Measurements from ENCODE around the gene REPIN1. TPM values are rescaled to one million over a fixed set of nuclear protein-coding genes. Genes with fewer than 3 reads are reported as not detected.

REPIN1 gene
- total RNA-seq, 1 experiment from 2014 or later: 106 TPM

DNA sequence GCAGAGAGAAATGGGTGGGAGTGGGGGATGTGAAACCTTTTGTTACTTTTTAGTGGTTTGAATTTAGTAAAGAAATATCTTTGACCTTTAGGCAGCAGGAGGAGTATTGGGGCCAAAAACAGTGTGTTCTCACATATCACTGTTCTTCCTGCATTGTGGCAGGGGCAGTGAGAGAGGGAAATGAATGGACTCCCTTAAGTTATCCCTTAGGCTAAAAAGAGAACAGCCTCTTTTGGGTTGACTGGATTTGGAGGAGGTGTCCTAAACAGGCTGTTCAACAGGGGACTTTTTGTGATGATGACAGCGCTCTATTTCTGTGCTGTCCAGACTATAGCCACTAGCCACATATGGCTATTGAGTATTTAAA lies 32.8 kb downstream of the REPIN1 start:
- peaks cover 71 to 73% of the 10 kb centered on the region in 2 experiments for H3K4me1 Mint-ChIP-seq
- Histone ChIP-seq H3K23ac (ENCODE audit: insufficient read length, low read depth, low read length) (no peak overlapping the region), H2AFZ (ENCODE audit: low read length) (no peak overlapping the region), H3K18ac (ENCODE audit: insufficient read length, low read depth, low read length) (peak overlapping the region; percentile 94), H4K20me1 (ENCODE audit: control insufficient read depth, insufficient read depth, insufficient read length) (no peaks in the 10 kb centered on the region), H4K5ac (ENCODE audit: insufficient read length, low read depth, low read length) (no peak overlapping the region), H3K79me2 (ENCODE audit: insufficient read depth, low read length) (no peaks in the 10 kb centered on the region), H4K8ac (replicated peaks; ENCODE audit: insufficient read length, low read depth, low read length) (no peak overlapping the region), H3K27ac (ENCODE audit: insufficient read length, low read depth, low read length) (peak overlapping the region; percentile 91), H3K56ac (ENCODE audit: insufficient read length, low read depth, low read length) (no peak overlapping the region), H3K9me3 (ENCODE audit: control insufficient read depth, low read depth, low read length) (no peaks in the 10 kb centered on the region), H3K79me1 (ENCODE audit: insufficient read depth, low read depth, low read length, poor library complexity, severe bottlenecking) (no peaks in the 10 kb centered on the region), H3K4me2 (ENCODE audit: insufficient read depth, insufficient read length, low read length) (peak overlapping the region; percentile 0), H4K91ac (ENCODE audit: insufficient read length, low read depth, low read length) (no peak overlapping the region), H2BK12ac (ENCODE audit: insufficient read length, low read depth, low read length) (no peak overlapping the region), H3T11ph (ENCODE audit: low read length) (no peak overlapping the region), H3K23me2 (ENCODE audit: insufficient read length, low read depth, low read length, poor library complexity, severe bottlenecking) (peaks cover 8% of the 10 kb centered on the region), H2BK20ac (ENCODE audit: low read depth, low read length, poor library complexity, severe bottlenecking) (no peak overlapping the region), H3K14ac (ENCODE audit: insufficient read depth, low read length) (peak overlapping the region; percentile 72; the same call in 1 of the 2 replicates), H2BK5ac (ENCODE audit: insufficient read length, low read length) (no peak overlapping the region), H3K9ac (ENCODE audit: extremely low read depth, insufficient read length, low read length) (no peak overlapping the region), H2AK5ac (ENCODE audit: insufficient read length, low read length) (peak overlapping the region; percentile 43), H3K27me3 (ENCODE audit: insufficient read depth, low read length) (no peaks in the 10 kb centered on the region), H2BK15ac (ENCODE audit: low read depth, low read length) (no peak overlapping the region), H3K4me1 (ENCODE audit: insufficient read depth, low read length) (peaks cover 44% of the 10 kb centered on the region), H3K4ac (ENCODE audit: low read depth, low read length) (0 out of 2 replicates have a peak overlapping the region, but pooled peaks have one; percentile 90), H2BK120ac (ENCODE audit: low read depth, low read length, poor library complexity, severe bottlenecking) (no peak overlapping the region)
- peak overlapping the region; percentile 99 for H3K27ac Mint-ChIP-seq
- WGBS (ENCODE audit: extremely low coverage, insufficient read length, low lambda C conversion rate): no CpG with 5 or more reads among the region's 1 CpG
- no peak for DNase-seq
- H3K9me3 Mint-ChIP-seq: no peaks in the 10 kb centered on the region; a peak in 1 of 5 replicates
- peaks cover 13 to 20% (median 13%) of the 10 kb centered on the region in 3 experiments for H3K36me3 Mint-ChIP-seq (ENCODE audit: insufficient read depth in 1 of 3, low read depth in 3 of 3)
- TF ChIP-seq, protein P1, sequence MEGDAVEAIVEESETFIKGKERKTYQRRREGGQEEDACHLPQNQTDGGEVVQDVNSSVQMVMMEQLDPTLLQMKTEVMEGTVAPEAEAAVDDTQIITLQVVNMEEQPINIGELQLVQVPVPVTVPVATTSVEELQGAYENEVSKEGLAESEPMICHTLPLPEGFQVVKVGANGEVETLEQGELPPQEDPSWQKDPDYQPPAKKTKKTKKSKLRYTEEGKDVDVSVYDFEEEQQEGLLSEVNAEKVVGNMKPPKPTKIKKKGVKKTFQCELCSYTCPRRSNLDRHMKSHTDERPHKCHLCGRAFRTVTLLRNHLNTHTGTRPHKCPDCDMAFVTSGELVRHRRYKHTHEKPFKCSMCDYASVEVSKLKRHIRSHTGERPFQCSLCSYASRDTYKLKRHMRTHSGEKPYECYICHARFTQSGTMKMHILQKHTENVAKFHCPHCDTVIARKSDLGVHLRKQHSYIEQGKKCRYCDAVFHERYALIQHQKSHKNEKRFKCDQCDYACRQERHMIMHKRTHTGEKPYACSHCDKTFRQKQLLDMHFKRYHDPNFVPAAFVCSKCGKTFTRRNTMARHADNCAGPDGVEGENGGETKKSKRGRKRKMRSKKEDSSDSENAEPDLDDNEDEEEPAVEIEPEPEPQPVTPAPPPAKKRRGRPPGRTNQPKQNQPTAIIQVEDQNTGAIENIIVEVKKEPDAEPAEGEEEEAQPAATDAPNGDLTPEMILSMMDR (conservative IDR thresholded peaks at IDR 0.05): no peak
- H3K27me3 Mint-ChIP-seq (ENCODE audit: low read depth): no peaks in the 10 kb centered on the region
- H3K4me3 Mint-ChIP-seq: peak overlapping the region in 1 of 2 experiments; percentile 41; a peak in 3 of 5 replicates

Measured in H9 (cell line).